Measurements from ENCODE around the gene ACOT8.

Gene ACOT8

GRCh38 chr20:45842169-45842812 is 14.9 kb downstream of the ACOT8 start:
- H2AFZ ChIP-seq (ENCODE audit: low read depth, low read length): no peak overlapping the region
- peak overlapping the region; percentile 34; the same call in 1 of the 2 replicates for H3K27ac ChIP-seq (ENCODE audit: low read length)

GRCh38 chr20:45841407-45842129 is 15.6 kb downstream of the ACOT8 start:
- Histone ChIP-seq H3K27me3 (ENCODE audit: low read depth, low read length) (no peaks in the 10 kb centered on the region), H3K4me1 (ENCODE audit: low read length) (peaks cover 21% of the 10 kb centered on the region), H3K9ac (ENCODE audit: low read length) (no peak overlapping the region), H3K79me2 (ENCODE audit: low read length) (no peaks in the 10 kb centered on the region), H3K4me3 (ENCODE audit: low read length) (no peak overlapping the region), H2AFZ (ENCODE audit: low read depth, low read length) (no peak overlapping the region), H3K4me2 (ENCODE audit: low read length) (peak overlapping the region; percentile 50), H3K27ac (ENCODE audit: low read length) (no peak overlapping the region), H3K36me3 (replicated peaks; ENCODE audit: low read depth, low read length) (peaks cover 18% of the 10 kb centered on the region), H3K9me3 (ENCODE audit: insufficient read depth, low read length) (no peaks in the 10 kb centered on the region), H4K20me1 (ENCODE audit: insufficient read depth, low read length) (no peaks in the 10 kb centered on the region)
- TF ChIP-seq EZH2phosphoT487 (IDR thresholded peaks at IDR 0.05; ENCODE audit: low read depth) (no peak), CTCF (IDR thresholded peaks at IDR 0.05; ENCODE audit: low read depth, low read length) (no peak)

More at GRCh38 chr20:45842169-45842812, 14.9 kb downstream of the ACOT8 start:
- Histone ChIP-seq H3K36me3 (replicated peaks; ENCODE audit: low read depth, low read length) (peaks cover 18% of the 10 kb centered on the region), H3K9ac (ENCODE audit: low read length) (peak overlapping the region; percentile 20; the same call in 1 of the 2 replicates), H3K27me3 (ENCODE audit: low read depth, low read length) (no peaks in the 10 kb centered on the region), H3K79me2 (ENCODE audit: low read length) (no peaks in the 10 kb centered on the region), H3K4me2 (ENCODE audit: low read length) (peak overlapping the region; percentile 50), H3K4me1 (ENCODE audit: low read length) (peaks cover 21% of the 10 kb centered on the region), H3K4me3 (ENCODE audit: low read length) (peak overlapping the region; percentile 7; the same call in 1 of the 2 replicates), H4K20me1 (ENCODE audit: insufficient read depth, low read length) (no peaks in the 10 kb centered on the region), H3K9me3 (ENCODE audit: insufficient read depth, low read length) (no peaks in the 10 kb centered on the region)
- TF ChIP-seq EZH2phosphoT487 (IDR thresholded peaks at IDR 0.05; ENCODE audit: low read depth) (no peak), CTCF (IDR thresholded peaks at IDR 0.05; ENCODE audit: low read depth, low read length) (no peak)

GRCh38 chr20:45840700-45841198 is 16.4 kb downstream of the ACOT8 start:
- H3K27me3 ChIP-seq (ENCODE audit: low read depth, low read length): no peaks in the 10 kb centered on the region
- H3K79me2 ChIP-seq (ENCODE audit: low read length): no peaks in the 10 kb centered on the region
- H3K36me3 ChIP-seq (replicated peaks; ENCODE audit: low read depth, low read length): peaks cover 18% of the 10 kb centered on the region
- H3K4me2 ChIP-seq (ENCODE audit: low read length): no peak overlapping the region
- no peaks in the 10 kb centered on the region for H4K20me1 ChIP-seq (ENCODE audit: insufficient read depth, low read length)
- no peak overlapping the region for H3K4me3 ChIP-seq (ENCODE audit: low read length)
- TF ChIP-seq CTCF (IDR thresholded peaks at IDR 0.05; ENCODE audit: low read depth, low read length): no peak
- no peak for TF ChIP-seq EZH2phosphoT487 (IDR thresholded peaks at IDR 0.05; ENCODE audit: low read depth)
- peaks cover 21% of the 10 kb centered on the region for H3K4me1 ChIP-seq (ENCODE audit: low read length)
- H3K9me3 ChIP-seq (ENCODE audit: insufficient read depth, low read length): no peaks in the 10 kb centered on the region
- H3K9ac ChIP-seq (ENCODE audit: low read length): no peak overlapping the region
- H3K27ac ChIP-seq (ENCODE audit: low read length): no peak overlapping the region
- H2AFZ ChIP-seq (ENCODE audit: low read depth, low read length): no peak overlapping the region

GRCh38 chr20:45836841-45837240 is 20.4 kb downstream of the ACOT8 start:
- Histone ChIP-seq H3K79me2 (ENCODE audit: low read length) (no peaks in the 10 kb centered on the region), H3K4me2 (ENCODE audit: low read length) (no peak overlapping the region), H4K20me1 (ENCODE audit: insufficient read depth, low read length) (no peaks in the 10 kb centered on the region), H3K27ac (ENCODE audit: low read length) (no peak overlapping the region), H2AFZ (ENCODE audit: low read depth, low read length) (no peak overlapping the region), H3K4me3 (ENCODE audit: low read length) (no peak overlapping the region), H3K9ac (ENCODE audit: low read length) (no peak overlapping the region), H3K36me3 (replicated peaks; ENCODE audit: low read depth, low read length) (peaks cover 4% of the 10 kb centered on the region), H3K27me3 (ENCODE audit: low read depth, low read length) (peaks cover 6% of the 10 kb centered on the region; the same call in 1 of the 2 replicates), H3K9me3 (ENCODE audit: insufficient read depth, low read length) (no peaks in the 10 kb centered on the region), H3K4me1 (ENCODE audit: low read length) (peaks cover 16% of the 10 kb centered on the region)
- TF ChIP-seq EZH2phosphoT487 (IDR thresholded peaks at IDR 0.05; ENCODE audit: low read depth) (no peak), CTCF (IDR thresholded peaks at IDR 0.05; ENCODE audit: low read depth, low read length) (no peak)
